ENCODE measurements around the gene ASTL. TPM values are rescaled to one million over a fixed set of nuclear protein-coding genes. Genes with fewer than 3 reads are reported as not detected.
"Not testable (repeated sequence)": the region's sequence is repeated elsewhere in the genome, so short reads cannot be mapped to it uniquely, and the experiment has no call there.

ASTL gene
- total RNA-seq, 1 donor from 2014 or later, result not detected

- no peak for TF ChIP-seq EZH2 (IDR thresholded peaks at IDR 0.05; ENCODE audit: insufficient read depth, low read length)
- no peak for TF ChIP-seq CTCF (IDR thresholded peaks at IDR 0.05; ENCODE audit: insufficient read depth, low read depth, low read length)
- no peaks in the 10 kb centered on the region for H3K27me3 ChIP-seq (ENCODE audit: insufficient read depth, low read length)
- Mint-ChIP-seq H3K9me3 (ENCODE audit: unreplicated experiment) (no peaks in the 10 kb centered on the region), H3K4me1 (ENCODE audit: low read depth, unreplicated experiment) (no peaks in the 10 kb centered on the region), H3K36me3 (ENCODE audit: low read depth, unreplicated experiment) (no peaks in the 10 kb centered on the region), H3K27ac (ENCODE audit: unreplicated experiment) (no peak overlapping the region), H3K4me3 (ENCODE audit: unreplicated experiment) (no peak overlapping the region), H3K27me3 (ENCODE audit: low read depth, unreplicated experiment) (peaks cover 33% of the 10 kb centered on the region)
- H2AFZ ChIP-seq (ENCODE audit: low read depth, low read length), result no peak overlapping the region
- H3K36me3 ChIP-seq (ENCODE audit: insufficient read depth, low read length), result no peaks in the 10 kb centered on the region
- H4K20me1 ChIP-seq (ENCODE audit: insufficient read depth, low read length), result peaks cover 13% of the 10 kb centered on the region
- FAIRE-seq (no peak), DNase-seq (ENCODE audit: low read depth) (no peak)
- H3K4me3 ChIP-seq (ENCODE audit: insufficient read depth, low read depth, low read length), result no peak overlapping the region
- no peak overlapping the region for H3K9ac ChIP-seq (ENCODE audit: low read length)
- no peak overlapping the region for H3K27ac ChIP-seq (ENCODE audit: low read depth, low read length)
- no peak overlapping the region for H3K4me2 ChIP-seq (ENCODE audit: low read length)
- H3K9me3 ChIP-seq (ENCODE audit: insufficient read depth, low read depth, low read length), result no peaks in the 10 kb centered on the region
- H3K79me2 ChIP-seq (ENCODE audit: insufficient read depth, low read length), result no peaks in the 10 kb centered on the region
- peaks cover 30% of the 10 kb centered on the region for H3K4me1 ChIP-seq (ENCODE audit: insufficient read depth, low read length)
Observed at GRCh38 chr2:96142217-96143113, 4.2 kb upstream of the ASTL start.

GRCh38 chr2:96141624-96141967, 3.3 kb upstream of the ASTL start:
- not testable (repeated sequence) for FAIRE-seq

GRCh38 chr2:96140941-96141623, 2.8 kb upstream of the ASTL start:
- Mint-ChIP-seq H3K27me3 (ENCODE audit: low read depth, unreplicated experiment) (peaks cover 25% of the 10 kb centered on the region), H3K27ac (ENCODE audit: unreplicated experiment) (no peak overlapping the region), H3K36me3 (ENCODE audit: low read depth, unreplicated experiment) (no peaks in the 10 kb centered on the region), H3K4me1 (ENCODE audit: low read depth, unreplicated experiment) (no peaks in the 10 kb centered on the region), H3K4me3 (ENCODE audit: unreplicated experiment) (no peak overlapping the region), H3K9me3 (ENCODE audit: unreplicated experiment) (no peaks in the 10 kb centered on the region)
- no peak for TF ChIP-seq EZH2 (IDR thresholded peaks at IDR 0.05; ENCODE audit: insufficient read depth, low read length)
- TF ChIP-seq CTCF (IDR thresholded peaks at IDR 0.05; ENCODE audit: insufficient read depth, low read depth, low read length), result no peak
- no peaks in the 10 kb centered on the region for H3K79me2 ChIP-seq (ENCODE audit: insufficient read depth, low read length)
- no peak overlapping the region for H3K27ac ChIP-seq (ENCODE audit: low read depth, low read length)
- no peak for DNase-seq (ENCODE audit: low read depth)
- no peak overlapping the region for H2AFZ ChIP-seq (ENCODE audit: low read depth, low read length)
- FAIRE-seq, result no peak
- H3K36me3 ChIP-seq (ENCODE audit: insufficient read depth, low read length), result no peaks in the 10 kb centered on the region
- H3K4me3 ChIP-seq (ENCODE audit: insufficient read depth, low read depth, low read length), result no peak overlapping the region
- H3K4me1 ChIP-seq (ENCODE audit: insufficient read depth, low read length), result peaks cover 16% of the 10 kb centered on the region
- H3K4me2 ChIP-seq (ENCODE audit: low read length), result no peak overlapping the region
- no peak overlapping the region for H3K9ac ChIP-seq (ENCODE audit: low read length)
- peaks cover 13% of the 10 kb centered on the region for H4K20me1 ChIP-seq (ENCODE audit: insufficient read depth, low read length)
- H3K9me3 ChIP-seq (ENCODE audit: insufficient read depth, low read depth, low read length), result no peaks in the 10 kb centered on the region
- peaks cover 2% of the 10 kb centered on the region for H3K27me3 ChIP-seq (ENCODE audit: insufficient read depth, low read length)

More at GRCh38 chr2:96141624-96141967, 3.3 kb upstream of the ASTL start:
- not testable (repeated sequence) for H3K36me3 ChIP-seq (ENCODE audit: insufficient read depth, low read length); H3K9ac ChIP-seq (ENCODE audit: low read length); H3K4me2 ChIP-seq (ENCODE audit: low read length); H3K4me3 ChIP-seq (ENCODE audit: insufficient read depth, low read depth, low read length); H3K79me2 ChIP-seq (ENCODE audit: insufficient read depth, low read length); H3K27ac Mint-ChIP-seq (ENCODE audit: unreplicated experiment); H3K27ac ChIP-seq (ENCODE audit: low read depth, low read length); DNase-seq (ENCODE audit: low read depth); H2AFZ ChIP-seq (ENCODE audit: low read depth, low read length); H3K4me1 Mint-ChIP-seq (ENCODE audit: low read depth, unreplicated experiment); H3K9me3 Mint-ChIP-seq (ENCODE audit: unreplicated experiment); H3K9me3 ChIP-seq (ENCODE audit: insufficient read depth, low read depth, low read length); H3K36me3 Mint-ChIP-seq (ENCODE audit: low read depth, unreplicated experiment); H3K27me3 ChIP-seq (ENCODE audit: insufficient read depth, low read length); H3K4me3 Mint-ChIP-seq (ENCODE audit: unreplicated experiment)
- H3K27me3 Mint-ChIP-seq (ENCODE audit: low read depth, unreplicated experiment), result peaks cover 24% of the 10 kb centered on the region
- Histone ChIP-seq H3K4me1 (ENCODE audit: insufficient read depth, low read length) (peaks cover 21% of the 10 kb centered on the region), H4K20me1 (ENCODE audit: insufficient read depth, low read length) (peaks cover 13% of the 10 kb centered on the region)

Data from astrocyte (in vitro differentiated cells and primary cell).